GM18873 (cell line): ENCODE results near the gene ARMCX4.
"Not testable (repeated sequence)": the region's sequence is repeated elsewhere in the genome, so short reads cannot be mapped to it uniquely, and the experiment has no call there.

Source experiments
- ATAC-seq: cut with Tn5 transposase; IDR thresholded peaks from one replicate; pipeline ENCODE4 v1.9.1; 2021; ENCODE audit warnings: mild to moderate bottlenecking, moderate library complexity, moderate number of reproducible peaks; ENCODE audit not compliant: unreplicated experiment, low FRiP score

ARMCX4 gene

GRCh38 chrX:101485212-101485949, at the start of gene ARMCX4:
TSS of gene ARMCX4 (plus strand) at chrX:101485456. CDS start at chrX:101488590, 3,134 bp downstream.
- no peak for ATAC-seq

- no peak for ATAC-seq
Measured at GRCh38 chrX:101442085-101442484, 43.2 kb upstream of the ARMCX4 start.

GRCh38 chrX:101449279-101449678, 36.0 kb upstream of the ARMCX4 start:
- no peak for ATAC-seq

- no peak for ATAC-seq
Measured at GRCh38 chrX:101450085-101450484, 35.2 kb upstream of the ARMCX4 start.

GRCh38 chrX:101450961-101451360, 34.3 kb upstream of the ARMCX4 start:
- ATAC-seq = no peak

- ATAC-seq = no peak
Measured at GRCh38 chrX:101452056-101452455, 33.2 kb upstream of the ARMCX4 start.

- no peak for ATAC-seq
Measured at GRCh38 chrX:101460669-101461068, 24.6 kb upstream of the ARMCX4 start.

GRCh38 chrX:101462892-101463291, 22.4 kb upstream of the ARMCX4 start:
- ATAC-seq = no peak

GRCh38 chrX:101478366-101478765, 6.9 kb upstream of the ARMCX4 start:
- ATAC-seq = no peak

GRCh38 chrX:101482296-101482695, 3.0 kb upstream of the ARMCX4 start:
- ATAC-seq = no peak

- no peak for ATAC-seq
Measured at GRCh38 chrX:101483705-101484104, 1.6 kb upstream of the ARMCX4 start.

GRCh38 chrX:101484135-101484534, 1.1 kb upstream of the ARMCX4 start:
- no peak for ATAC-seq

GRCh38 chrX:101488796-101489195, 3.5 kb downstream of the ARMCX4 start:
- ATAC-seq = no peak

- ATAC-seq = no peak
Measured at GRCh38 chrX:101491943-101492342, 6.7 kb downstream of the ARMCX4 start.

- ATAC-seq = no peak
Measured at GRCh38 chrX:101493225-101493624, 8.0 kb downstream of the ARMCX4 start.

GRCh38 chrX:101502929-101503328, 17.7 kb downstream of the ARMCX4 start:
- ATAC-seq = not testable (repeated sequence)

- no peak for ATAC-seq
Measured at GRCh38 chrX:101507372-101507771, 22.1 kb downstream of the ARMCX4 start.

GRCh38 chrX:101507986-101508385, 22.7 kb downstream of the ARMCX4 start:
- ATAC-seq = no peak

GRCh38 chrX:101530944-101531343, 45.7 kb downstream of the ARMCX4 start:
- no peak for ATAC-seq
